ENCODE measurements around the gene RAB37. TPM values are rescaled to one million over a fixed set of nuclear protein-coding genes. Genes with fewer than 3 reads are reported as not detected.

RAB37 gene
- polyA plus RNA-seq, 1 of the 3 experiments (the other 2 are of a cell fraction): 0.25 TPM

DNA sequence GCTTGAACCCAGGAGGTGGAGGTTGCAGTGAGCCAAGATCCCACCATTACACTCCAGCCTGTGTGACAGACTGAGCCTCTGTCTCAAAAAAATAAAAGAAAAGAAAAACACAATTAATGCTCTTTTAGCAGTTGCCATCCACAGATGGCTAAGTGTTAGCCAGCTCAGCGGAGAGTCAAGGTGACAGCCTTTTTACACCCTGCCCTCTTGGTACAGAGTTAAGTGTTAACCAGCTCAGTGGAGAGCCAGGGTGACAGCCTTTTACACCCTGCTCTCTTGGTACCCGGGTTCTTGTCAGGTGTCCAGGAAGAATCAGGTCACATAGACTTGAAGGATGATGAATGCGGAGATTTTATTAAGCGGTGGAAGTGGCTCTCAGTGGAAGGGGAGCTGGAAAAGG lies 16.6 kb upstream of the RAB37 start:
- no peak for TF ChIP-seq GABPA (IDR thresholded peaks at IDR 0.05; ENCODE audit: low read depth)
- TF ChIP-seq FOSL2 (IDR thresholded peaks at IDR 0.05; ENCODE audit: borderline replicate concordance, low read depth): no peak
- no peak for TF ChIP-seq NFIC (IDR thresholded peaks at IDR 0.05; ENCODE audit: borderline replicate concordance)
- no peak for TF ChIP-seq RAD21 (IDR thresholded peaks at IDR 0.05; ENCODE audit: low read length)

DNA sequence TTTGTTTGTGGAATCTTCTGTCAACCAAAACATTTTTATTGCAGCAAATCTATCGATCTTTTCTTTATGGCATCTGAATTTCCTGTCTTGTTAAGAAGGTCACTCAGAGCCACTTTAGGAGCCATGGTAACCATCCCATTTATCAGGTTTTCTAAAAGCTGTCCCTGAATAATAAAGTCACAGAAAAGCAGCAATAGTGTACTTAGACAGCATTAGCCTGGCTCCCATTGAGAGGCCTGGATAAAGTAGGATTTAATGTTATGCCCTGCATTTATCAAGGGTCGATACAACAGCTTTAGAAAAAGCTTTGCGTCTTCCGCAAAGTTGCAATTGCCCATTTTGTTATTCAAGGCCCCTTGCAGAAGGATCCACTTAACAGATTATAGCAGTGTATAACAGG lies 14.3 kb upstream of the RAB37 start:
- Histone ChIP-seq H4K20me1 (ENCODE audit: insufficient read depth) (no peaks in the 10 kb centered on the region), H3K36me3 (replicated peaks in 1 of 2; ENCODE audit: control insufficient read depth in 1 of 2, insufficient read depth in 2 of 2, low read length in 1 of 2) (no peaks in the 10 kb centered on the region), H3K4me2 (no peak overlapping the region), H3K4me3 (ENCODE audit: low read depth in 2 of 2, low read length in 1 of 2) (no peak overlapping the region), H3K27ac (ENCODE audit: low read depth in 2 of 2, low read length in 1 of 2) (no peak overlapping the region), H3K9ac (no peak overlapping the region), H3K9me3 (no peaks in the 10 kb centered on the region), H3F3A (replicated peaks; ENCODE audit: insufficient read depth) (no peaks in the 10 kb centered on the region), H3K79me2 (ENCODE audit: insufficient read depth) (no peaks in the 10 kb centered on the region), H2AFZ (ENCODE audit: low read depth) (no peak overlapping the region), H3K27me3 (ENCODE audit: insufficient read depth) (no peaks in the 10 kb centered on the region; the same call in 1 of the 2 replicates), H3K9me2 (no peaks in the 10 kb centered on the region), H3K4me1 (ENCODE audit: control insufficient read depth in 1 of 2, insufficient read depth in 2 of 2, low read depth in 1 of 2, low read length in 1 of 2) (no peaks in the 10 kb centered on the region)
- POLR2A ChIA-PET: no interaction called here
- WGBS (ENCODE audit: low lambda C conversion rate): 55% methylated on average over 4 of the region's 4 CpGs
- DNase-seq: no peak
- no peak for TF ChIP-seq MEF2A (IDR thresholded peaks at IDR 0.05; ENCODE audit: borderline replicate concordance, low read depth)
- TF ChIP-seq POLR2AphosphoS5 (IDR thresholded peaks at IDR 0.05; ENCODE audit: low read depth, low read length): no peak
- TF ChIP-seq SIN3A (IDR thresholded peaks at IDR 0.05; ENCODE audit: borderline replicate concordance, low read depth, low read length): no peak
- TF ChIP-seq FOXM1 (IDR thresholded peaks at IDR 0.05; ENCODE audit: low read depth): no peak
- no peak for TF ChIP-seq FOXJ3 (CRISPR knock-in tag; IDR thresholded peaks at IDR 0.05)
- TF ChIP-seq JUND (IDR thresholded peaks at IDR 0.05): no peak
- no peak for TF ChIP-seq MXI1 (IDR thresholded peaks at IDR 0.05; ENCODE audit: low read depth, low read length)
- TF ChIP-seq SMC3 (IDR thresholded peaks at IDR 0.05; ENCODE audit: low read depth, low read length): no peak
- TF ChIP-seq, protein P1, sequence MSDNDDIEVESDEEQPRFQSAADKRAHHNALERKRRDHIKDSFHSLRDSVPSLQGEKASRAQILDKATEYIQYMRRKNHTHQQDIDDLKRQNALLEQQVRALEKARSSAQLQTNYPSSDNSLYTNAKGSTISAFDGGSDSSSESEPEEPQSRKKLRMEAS (IDR thresholded peaks at IDR 0.05; ENCODE audit: low read depth): no peak
- TF ChIP-seq, protein P2, sequence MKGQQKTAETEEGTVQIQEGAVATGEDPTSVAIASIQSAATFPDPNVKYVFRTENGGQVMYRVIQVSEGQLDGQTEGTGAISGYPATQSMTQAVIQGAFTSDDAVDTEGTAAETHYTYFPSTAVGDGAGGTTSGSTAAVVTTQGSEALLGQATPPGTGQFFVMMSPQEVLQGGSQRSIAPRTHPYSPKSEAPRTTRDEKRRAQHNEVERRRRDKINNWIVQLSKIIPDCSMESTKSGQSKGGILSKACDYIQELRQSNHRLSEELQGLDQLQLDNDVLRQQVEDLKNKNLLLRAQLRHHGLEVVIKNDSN (IDR thresholded peaks at IDR 0.05; ENCODE audit: borderline replicate concordance, low read depth): no peak
- no peak for TF ChIP-seq CHD2 (IDR thresholded peaks at IDR 0.05; ENCODE audit: low read length, partially characterized antibody)
- TF ChIP-seq GABPA (IDR thresholded peaks at IDR 0.05; ENCODE audit: low read depth): no peak
- TF ChIP-seq RAD21 (IDR thresholded peaks at IDR 0.05; ENCODE audit: low read length): no peak
- TF ChIP-seq NFIC (IDR thresholded peaks at IDR 0.05; ENCODE audit: borderline replicate concordance): no peak
- TF ChIP-seq, protein P3, sequence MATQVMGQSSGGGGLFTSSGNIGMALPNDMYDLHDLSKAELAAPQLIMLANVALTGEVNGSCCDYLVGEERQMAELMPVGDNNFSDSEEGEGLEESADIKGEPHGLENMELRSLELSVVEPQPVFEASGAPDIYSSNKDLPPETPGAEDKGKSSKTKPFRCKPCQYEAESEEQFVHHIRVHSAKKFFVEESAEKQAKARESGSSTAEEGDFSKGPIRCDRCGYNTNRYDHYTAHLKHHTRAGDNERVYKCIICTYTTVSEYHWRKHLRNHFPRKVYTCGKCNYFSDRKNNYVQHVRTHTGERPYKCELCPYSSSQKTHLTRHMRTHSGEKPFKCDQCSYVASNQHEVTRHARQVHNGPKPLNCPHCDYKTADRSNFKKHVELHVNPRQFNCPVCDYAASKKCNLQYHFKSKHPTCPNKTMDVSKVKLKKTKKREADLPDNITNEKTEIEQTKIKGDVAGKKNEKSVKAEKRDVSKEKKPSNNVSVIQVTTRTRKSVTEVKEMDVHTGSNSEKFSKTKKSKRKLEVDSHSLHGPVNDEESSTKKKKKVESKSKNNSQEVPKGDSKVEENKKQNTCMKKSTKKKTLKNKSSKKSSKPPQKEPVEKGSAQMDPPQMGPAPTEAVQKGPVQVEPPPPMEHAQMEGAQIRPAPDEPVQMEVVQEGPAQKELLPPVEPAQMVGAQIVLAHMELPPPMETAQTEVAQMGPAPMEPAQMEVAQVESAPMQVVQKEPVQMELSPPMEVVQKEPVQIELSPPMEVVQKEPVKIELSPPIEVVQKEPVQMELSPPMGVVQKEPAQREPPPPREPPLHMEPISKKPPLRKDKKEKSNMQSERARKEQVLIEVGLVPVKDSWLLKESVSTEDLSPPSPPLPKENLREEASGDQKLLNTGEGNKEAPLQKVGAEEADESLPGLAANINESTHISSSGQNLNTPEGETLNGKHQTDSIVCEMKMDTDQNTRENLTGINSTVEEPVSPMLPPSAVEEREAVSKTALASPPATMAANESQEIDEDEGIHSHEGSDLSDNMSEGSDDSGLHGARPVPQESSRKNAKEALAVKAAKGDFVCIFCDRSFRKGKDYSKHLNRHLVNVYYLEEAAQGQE (IDR thresholded peaks at IDR 0.05; ENCODE audit: low read depth, low read length): no peak
- no peak for TF ChIP-seq TAF1 (IDR thresholded peaks at IDR 0.05; ENCODE audit: borderline replicate concordance, low read depth, low read length)
- TF ChIP-seq, protein P4, sequence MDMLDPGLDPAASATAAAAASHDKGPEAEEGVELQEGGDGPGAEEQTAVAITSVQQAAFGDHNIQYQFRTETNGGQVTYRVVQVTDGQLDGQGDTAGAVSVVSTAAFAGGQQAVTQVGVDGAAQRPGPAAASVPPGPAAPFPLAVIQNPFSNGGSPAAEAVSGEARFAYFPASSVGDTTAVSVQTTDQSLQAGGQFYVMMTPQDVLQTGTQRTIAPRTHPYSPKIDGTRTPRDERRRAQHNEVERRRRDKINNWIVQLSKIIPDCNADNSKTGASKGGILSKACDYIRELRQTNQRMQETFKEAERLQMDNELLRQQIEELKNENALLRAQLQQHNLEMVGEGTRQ (IDR thresholded peaks at IDR 0.05; ENCODE audit: borderline replicate concordance, low read depth, low read length): no peak
- TF ChIP-seq, protein P5, sequence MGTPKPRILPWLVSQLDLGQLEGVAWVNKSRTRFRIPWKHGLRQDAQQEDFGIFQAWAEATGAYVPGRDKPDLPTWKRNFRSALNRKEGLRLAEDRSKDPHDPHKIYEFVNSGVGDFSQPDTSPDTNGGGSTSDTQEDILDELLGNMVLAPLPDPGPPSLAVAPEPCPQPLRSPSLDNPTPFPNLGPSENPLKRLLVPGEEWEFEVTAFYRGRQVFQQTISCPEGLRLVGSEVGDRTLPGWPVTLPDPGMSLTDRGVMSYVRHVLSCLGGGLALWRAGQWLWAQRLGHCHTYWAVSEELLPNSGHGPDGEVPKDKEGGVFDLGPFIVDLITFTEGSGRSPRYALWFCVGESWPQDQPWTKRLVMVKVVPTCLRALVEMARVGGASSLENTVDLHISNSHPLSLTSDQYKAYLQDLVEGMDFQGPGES (IDR thresholded peaks at IDR 0.05; ENCODE audit: low read depth, low read length): no peak
- CTCF ChIA-PET: interaction anchor here (1.2 to 10.0 kb wide), 3 partner anchors 13 to 69 kb away, joined by 3 to 77 read pairs (median 4); partner anchors contain the start of gene RAB37

More for the DNA sequence above, 16.6 kb upstream of the RAB37 start:
- Histone ChIP-seq H2AFZ (ENCODE audit: low read depth) (no peak overlapping the region), H3K79me2 (ENCODE audit: insufficient read depth) (no peaks in the 10 kb centered on the region), H4K20me1 (ENCODE audit: insufficient read depth) (no peaks in the 10 kb centered on the region), H3K4me3 (ENCODE audit: low read depth in 2 of 2, low read length in 1 of 2) (no peak overlapping the region), H3K9ac (no peak overlapping the region), H3K4me1 (ENCODE audit: control insufficient read depth in 1 of 2, insufficient read depth in 2 of 2, low read depth in 1 of 2, low read length in 1 of 2) (no peaks in the 10 kb centered on the region), H3F3A (replicated peaks; ENCODE audit: insufficient read depth) (no peaks in the 10 kb centered on the region), H3K36me3 (replicated peaks in 1 of 2; ENCODE audit: control insufficient read depth in 1 of 2, insufficient read depth in 2 of 2, low read length in 1 of 2) (no peaks in the 10 kb centered on the region), H3K27me3 (ENCODE audit: insufficient read depth) (no peaks in the 10 kb centered on the region), H3K27ac (ENCODE audit: low read depth in 2 of 2, low read length in 1 of 2) (no peak overlapping the region), H3K4me2 (no peak overlapping the region), H3K9me2 (no peaks in the 10 kb centered on the region), H3K9me3 (no peaks in the 10 kb centered on the region)
- CTCF ChIA-PET: interaction anchor here (1.3 to 10.0 kb wide), 3 partner anchors 16 to 63 kb away, joined by 5 to 77 read pairs (median 6); partner anchors contain the start of gene RAB37
- WGBS (ENCODE audit: low lambda C conversion rate): 66% methylated on average over 4 of the region's 4 CpGs
- no peak for DNase-seq
- POLR2A ChIA-PET: no interaction called here

Measured in SK-N-SH (cell line).